ENCODE data around the gene ENKD1.

ENKD1 gene

GRCh38 chr16:67613808-67614207 is 52.7 kb downstream of the ENKD1 start:
- Histone ChIP-seq H3K9ac (ENCODE audit: low read depth, low read length) (no peak overlapping the region), H3K9me3 (ENCODE audit: control insufficient read depth, insufficient read depth, low read length) (no peaks in the 10 kb centered on the region), H3K36me3 (ENCODE audit: control insufficient read depth, insufficient read depth, low read length) (peaks cover 68% of the 10 kb centered on the region), H3K27me3 (ENCODE audit: control insufficient read depth, insufficient read depth, low read length) (no peaks in the 10 kb centered on the region), H3K4me3 (ENCODE audit: low read depth, low read length) (no peak overlapping the region), H3K27ac (ENCODE audit: low read depth, low read length) (no peak overlapping the region), H3K4me1 (ENCODE audit: control insufficient read depth, insufficient read depth, low read length) (no peaks in the 10 kb centered on the region)

All from HUES48 (cell line).